ENCODE data around the gene TBC1D22A.

TBC1D22A gene

GRCh38 chr22:46763051-46763705 lies 728 bp downstream of the TBC1D22A start:
- Histone ChIP-seq H3K4me3 (ENCODE audit: low read length in 2 of 2) (peak overlapping the region; percentile 85 to 98), H3K27ac (ENCODE audit: low read length) (peak overlapping the region; percentile 98), H3K9ac (ENCODE audit: low read length in 2 of 2) (peak overlapping the region; percentile 96 to 99), H3K36me3 (ENCODE audit: control insufficient read depth in 2 of 2, insufficient read depth in 2 of 2, low read length in 2 of 2) (no peaks in the 10 kb centered on the region), H3K4me1 (ENCODE audit: control insufficient read depth, insufficient read depth, low read length) (peaks cover 23% of the 10 kb centered on the region), H3K9me3 (ENCODE audit: control insufficient read depth in 2 of 2, low read length in 2 of 2) (no peaks in the 10 kb centered on the region), H3K27me3 (ENCODE audit: control insufficient read depth in 1 of 2, insufficient read depth in 2 of 2, low read length in 2 of 2) (no peaks in the 10 kb centered on the region)

GRCh38 chr22:46764140-46764680 lies 1.8 kb downstream of the TBC1D22A start:
- Histone ChIP-seq H3K9ac (ENCODE audit: low read length in 2 of 2) (no peak overlapping the region), H3K27me3 (ENCODE audit: control insufficient read depth in 1 of 2, insufficient read depth in 2 of 2, low read length in 2 of 2) (no peaks in the 10 kb centered on the region), H3K27ac (ENCODE audit: low read length) (no peak overlapping the region), H3K9me3 (ENCODE audit: control insufficient read depth in 2 of 2, low read length in 2 of 2) (no peaks in the 10 kb centered on the region), H3K4me3 (ENCODE audit: low read length in 2 of 2) (no peak overlapping the region), H3K4me1 (ENCODE audit: control insufficient read depth, insufficient read depth, low read length) (peaks cover 26% of the 10 kb centered on the region), H3K36me3 (ENCODE audit: control insufficient read depth in 2 of 2, insufficient read depth in 2 of 2, low read length in 2 of 2) (no peaks in the 10 kb centered on the region)

- H3K9ac ChIP-seq (ENCODE audit: low read length in 2 of 2): no peak overlapping the region
- H3K4me3 ChIP-seq (ENCODE audit: low read length in 2 of 2): no peak overlapping the region
- no peaks in the 10 kb centered on the region for H3K27me3 ChIP-seq (ENCODE audit: control insufficient read depth in 1 of 2, insufficient read depth in 2 of 2, low read length in 2 of 2)
- H3K9me3 ChIP-seq (ENCODE audit: control insufficient read depth in 2 of 2, low read length in 2 of 2): no peaks in the 10 kb centered on the region
- H3K4me1 ChIP-seq (ENCODE audit: control insufficient read depth, insufficient read depth, low read length): peaks cover 29% of the 10 kb centered on the region
- H3K36me3 ChIP-seq (ENCODE audit: control insufficient read depth in 2 of 2, insufficient read depth in 2 of 2, low read length in 2 of 2): no peaks in the 10 kb centered on the region
- H3K27ac ChIP-seq (ENCODE audit: low read length): no peak overlapping the region
Observed at GRCh38 chr22:46764779-46765485, 2.5 kb downstream of the TBC1D22A start.

- H3K4me3 ChIP-seq (ENCODE audit: low read length in 2 of 2): no peak overlapping the region
- no peak overlapping the region for H3K9ac ChIP-seq (ENCODE audit: low read length in 2 of 2)
- H3K27me3 ChIP-seq (ENCODE audit: control insufficient read depth in 1 of 2, insufficient read depth in 2 of 2, low read length in 2 of 2): no peaks in the 10 kb centered on the region
- H3K36me3 ChIP-seq (ENCODE audit: control insufficient read depth in 2 of 2, insufficient read depth in 2 of 2, low read length in 2 of 2): no peaks in the 10 kb centered on the region
- H3K27ac ChIP-seq (ENCODE audit: low read length): no peak overlapping the region
- H3K4me1 ChIP-seq (ENCODE audit: control insufficient read depth, insufficient read depth, low read length): peaks cover 22% of the 10 kb centered on the region
- no peaks in the 10 kb centered on the region for H3K9me3 ChIP-seq (ENCODE audit: control insufficient read depth in 2 of 2, low read length in 2 of 2)
Observed at GRCh38 chr22:46766611-46767010, 4.2 kb downstream of the TBC1D22A start.

- Histone ChIP-seq H3K36me3 (ENCODE audit: control insufficient read depth in 2 of 2, insufficient read depth in 2 of 2, low read length in 2 of 2) (no peaks in the 10 kb centered on the region), H3K27me3 (ENCODE audit: control insufficient read depth in 1 of 2, insufficient read depth in 2 of 2, low read length in 2 of 2) (no peaks in the 10 kb centered on the region), H3K27ac (ENCODE audit: low read length) (no peak overlapping the region), H3K4me1 (ENCODE audit: control insufficient read depth, insufficient read depth, low read length) (peaks cover 21% of the 10 kb centered on the region), H3K9me3 (ENCODE audit: control insufficient read depth in 2 of 2, low read length in 2 of 2) (no peaks in the 10 kb centered on the region), H3K9ac (ENCODE audit: low read length in 2 of 2) (no peak overlapping the region), H3K4me3 (ENCODE audit: low read length in 2 of 2) (no peak overlapping the region)
Observed at GRCh38 chr22:46767249-46767985, 5.0 kb downstream of the TBC1D22A start.

GRCh38 chr22:46769191-46769675 lies 6.8 kb downstream of the TBC1D22A start:
- H3K9ac ChIP-seq (ENCODE audit: low read length in 2 of 2): no peak overlapping the region
- H3K9me3 ChIP-seq (ENCODE audit: control insufficient read depth in 2 of 2, low read length in 2 of 2): no peaks in the 10 kb centered on the region
- no peaks in the 10 kb centered on the region for H3K27me3 ChIP-seq (ENCODE audit: control insufficient read depth in 1 of 2, insufficient read depth in 2 of 2, low read length in 2 of 2)
- H3K27ac ChIP-seq (ENCODE audit: low read length): no peak overlapping the region
- H3K4me1 ChIP-seq (ENCODE audit: control insufficient read depth, insufficient read depth, low read length): peaks cover 13% of the 10 kb centered on the region
- no peaks in the 10 kb centered on the region for H3K36me3 ChIP-seq (ENCODE audit: control insufficient read depth in 2 of 2, insufficient read depth in 2 of 2, low read length in 2 of 2)
- no peak overlapping the region for H3K4me3 ChIP-seq (ENCODE audit: low read length in 2 of 2)

- no peak overlapping the region for H3K4me3 ChIP-seq (ENCODE audit: low read length in 2 of 2)
Observed at GRCh38 chr22:46769706-46770105, 7.3 kb downstream of the TBC1D22A start.

GRCh38 chr22:46770151-46770641 lies 7.7 kb downstream of the TBC1D22A start:
- Histone ChIP-seq H3K9me3 (ENCODE audit: control insufficient read depth in 2 of 2, low read length in 2 of 2) (no peaks in the 10 kb centered on the region), H3K36me3 (ENCODE audit: control insufficient read depth in 2 of 2, insufficient read depth in 2 of 2, low read length in 2 of 2) (no peaks in the 10 kb centered on the region), H3K4me3 (ENCODE audit: low read length in 2 of 2) (no peak overlapping the region), H3K27me3 (ENCODE audit: control insufficient read depth in 1 of 2, insufficient read depth in 2 of 2, low read length in 2 of 2) (no peaks in the 10 kb centered on the region), H3K4me1 (ENCODE audit: control insufficient read depth, insufficient read depth, low read length) (peaks cover 16% of the 10 kb centered on the region), H3K9ac (ENCODE audit: low read length in 2 of 2) (no peak overlapping the region), H3K27ac (ENCODE audit: low read length) (peak overlapping the region; percentile 46)

More at GRCh38 chr22:46769706-46770105, 7.3 kb downstream of the TBC1D22A start:
- Histone ChIP-seq H3K4me1 (ENCODE audit: control insufficient read depth, insufficient read depth, low read length) (peaks cover 13% of the 10 kb centered on the region), H3K27me3 (ENCODE audit: control insufficient read depth in 1 of 2, insufficient read depth in 2 of 2, low read length in 2 of 2) (no peaks in the 10 kb centered on the region), H3K9ac (ENCODE audit: low read length in 2 of 2) (no peak overlapping the region), H3K9me3 (ENCODE audit: control insufficient read depth in 2 of 2, low read length in 2 of 2) (no peaks in the 10 kb centered on the region), H3K36me3 (ENCODE audit: control insufficient read depth in 2 of 2, insufficient read depth in 2 of 2, low read length in 2 of 2) (no peaks in the 10 kb centered on the region), H3K27ac (ENCODE audit: low read length) (no peak overlapping the region)

- peak overlapping the region; percentile 46 for H3K27ac ChIP-seq (ENCODE audit: low read length)
- H3K9me3 ChIP-seq (ENCODE audit: control insufficient read depth in 2 of 2, low read length in 2 of 2): no peaks in the 10 kb centered on the region
- peaks cover 16% of the 10 kb centered on the region for H3K4me1 ChIP-seq (ENCODE audit: control insufficient read depth, insufficient read depth, low read length)
- no peaks in the 10 kb centered on the region for H3K36me3 ChIP-seq (ENCODE audit: control insufficient read depth in 2 of 2, insufficient read depth in 2 of 2, low read length in 2 of 2)
- H3K9ac ChIP-seq (ENCODE audit: low read length in 2 of 2): no peak overlapping the region
- H3K4me3 ChIP-seq (ENCODE audit: low read length in 2 of 2): no peak overlapping the region
- H3K27me3 ChIP-seq (ENCODE audit: control insufficient read depth in 1 of 2, insufficient read depth in 2 of 2, low read length in 2 of 2): no peaks in the 10 kb centered on the region
Observed at GRCh38 chr22:46770726-46771125, 8.3 kb downstream of the TBC1D22A start.

- no peak overlapping the region for H3K9ac ChIP-seq (ENCODE audit: low read length in 2 of 2)
- peaks cover 15% of the 10 kb centered on the region for H3K4me1 ChIP-seq (ENCODE audit: control insufficient read depth, insufficient read depth, low read length)
- no peak overlapping the region for H3K27ac ChIP-seq (ENCODE audit: low read length)
- H3K27me3 ChIP-seq (ENCODE audit: control insufficient read depth in 1 of 2, insufficient read depth in 2 of 2, low read length in 2 of 2): no peaks in the 10 kb centered on the region
- no peaks in the 10 kb centered on the region for H3K36me3 ChIP-seq (ENCODE audit: control insufficient read depth in 2 of 2, insufficient read depth in 2 of 2, low read length in 2 of 2)
- no peak overlapping the region for H3K4me3 ChIP-seq (ENCODE audit: low read length in 2 of 2)
- H3K9me3 ChIP-seq (ENCODE audit: control insufficient read depth in 2 of 2, low read length in 2 of 2): no peaks in the 10 kb centered on the region
Observed at GRCh38 chr22:46773076-46773475, 10.6 kb downstream of the TBC1D22A start.
